Measurements from ENCODE around the gene UBXN4. TPM values are rescaled to one million over a fixed set of nuclear protein-coding genes. Genes with fewer than 3 reads are reported as not detected.
"Not testable (repeated sequence)": the region's sequence is repeated elsewhere in the genome, so short reads cannot be mapped to it uniquely, and the experiment has no call there.

Gene UBXN4
- total RNA-seq, 2 experiments from 2014 or later, result 90.5 to 105 TPM

DNA sequence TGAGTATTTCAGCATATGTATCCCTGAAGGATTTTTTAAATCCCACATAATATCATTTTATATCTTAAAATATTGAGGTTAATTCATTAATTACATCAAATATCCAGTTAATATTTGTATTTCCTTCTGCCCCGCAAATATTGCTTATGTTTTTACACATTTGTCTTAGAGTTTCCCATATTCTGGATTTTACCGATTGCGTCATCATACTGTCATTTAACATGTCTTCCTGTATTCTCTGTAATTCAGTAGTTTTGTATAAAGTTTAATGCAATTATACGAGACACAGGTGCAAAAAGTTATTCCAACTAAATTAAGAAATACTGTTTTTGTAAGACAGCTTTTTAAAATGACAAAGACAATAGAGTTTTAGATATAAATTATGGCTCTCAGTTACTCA lies 33.5 kb upstream of the UBXN4 start:
- no peak for DNase-seq

DNA sequence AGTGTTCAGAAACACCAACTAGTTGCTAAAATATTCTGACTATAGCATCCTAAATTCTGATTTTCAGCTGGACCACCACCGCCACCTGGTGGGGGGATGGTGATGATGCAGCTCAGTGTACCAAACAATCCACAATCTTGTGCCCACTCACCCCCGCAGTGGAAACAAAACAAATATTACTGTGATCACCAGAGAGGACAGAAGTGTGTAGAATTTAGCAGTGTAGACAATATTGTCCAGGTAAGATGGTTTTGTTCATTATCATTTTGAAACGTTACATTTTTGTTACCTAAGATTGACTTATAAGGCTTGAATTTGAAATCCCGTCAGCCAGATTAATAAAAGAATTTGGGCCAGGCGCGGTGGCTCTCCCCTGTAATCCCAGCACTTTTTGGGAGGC lies 31.7 kb upstream of the UBXN4 start:
- H3K9me3 Mint-ChIP-seq, result no peaks in the 10 kb centered on the region
- POLR2A ChIA-PET, result interaction anchor here (0.6 to 1.8 kb wide), 2 partner anchors 179 to 1249 kb away, joined by 3 to 6 read pairs; partner anchors contain the start of genes R3HDM1 and ZRANB3
- intact Hi-C loops (cut with micrococcal nuclease), result loop anchor here (2.0 to 5.0 kb wide), 3 partner anchors 51 to 708 kb away; no protein-coding TSS in a partner anchor
- peaks cover 2% of the 10 kb centered on the region for H3K4me1 Mint-ChIP-seq (ENCODE audit: low read depth)
- CTCF ChIA-PET, result interaction anchor here (0.6 to 5.6 kb wide), 57 partner anchors 8 to 722 kb away, joined by 3 to 79 read pairs (median 4); no protein-coding TSS in a partner anchor
- TF ChIP-seq, protein P1, sequence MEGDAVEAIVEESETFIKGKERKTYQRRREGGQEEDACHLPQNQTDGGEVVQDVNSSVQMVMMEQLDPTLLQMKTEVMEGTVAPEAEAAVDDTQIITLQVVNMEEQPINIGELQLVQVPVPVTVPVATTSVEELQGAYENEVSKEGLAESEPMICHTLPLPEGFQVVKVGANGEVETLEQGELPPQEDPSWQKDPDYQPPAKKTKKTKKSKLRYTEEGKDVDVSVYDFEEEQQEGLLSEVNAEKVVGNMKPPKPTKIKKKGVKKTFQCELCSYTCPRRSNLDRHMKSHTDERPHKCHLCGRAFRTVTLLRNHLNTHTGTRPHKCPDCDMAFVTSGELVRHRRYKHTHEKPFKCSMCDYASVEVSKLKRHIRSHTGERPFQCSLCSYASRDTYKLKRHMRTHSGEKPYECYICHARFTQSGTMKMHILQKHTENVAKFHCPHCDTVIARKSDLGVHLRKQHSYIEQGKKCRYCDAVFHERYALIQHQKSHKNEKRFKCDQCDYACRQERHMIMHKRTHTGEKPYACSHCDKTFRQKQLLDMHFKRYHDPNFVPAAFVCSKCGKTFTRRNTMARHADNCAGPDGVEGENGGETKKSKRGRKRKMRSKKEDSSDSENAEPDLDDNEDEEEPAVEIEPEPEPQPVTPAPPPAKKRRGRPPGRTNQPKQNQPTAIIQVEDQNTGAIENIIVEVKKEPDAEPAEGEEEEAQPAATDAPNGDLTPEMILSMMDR (IDR thresholded peaks at IDR 0.05), result peak; percentile 97
- ATAC-seq, result peak; percentile 89
- DNase-seq, result peak; percentile 83
- H3K27ac Mint-ChIP-seq, result no peak overlapping the region
- no peak overlapping the region for H3K4me3 Mint-ChIP-seq
- peaks cover 9% of the 10 kb centered on the region for H3K36me3 Mint-ChIP-seq (ENCODE audit: low read depth)
- H3K27me3 Mint-ChIP-seq, result no peaks in the 10 kb centered on the region

More for the DNA sequence above, 33.5 kb upstream of the UBXN4 start:
- ChIA-PET CTCF (interaction anchor here (0.6 to 5.6 kb wide), 4 partner anchors 18 to 703 kb away, joined by 3 to 79 read pairs (median 12); no protein-coding TSS in a partner anchor), POLR2A (no interaction called here)
- H3K4me3 Mint-ChIP-seq, result no peak overlapping the region
- peaks cover 2% of the 10 kb centered on the region for H3K4me1 Mint-ChIP-seq (ENCODE audit: low read depth)
- no peak for ATAC-seq
- H3K36me3 Mint-ChIP-seq (ENCODE audit: low read depth), result peaks cover 9% of the 10 kb centered on the region
- TF ChIP-seq, protein P1 (IDR thresholded peaks at IDR 0.05), result no peak
- intact Hi-C loops (cut with micrococcal nuclease), result loop anchor here (5.0 kb wide), 1 partner anchor 706 kb away; no protein-coding TSS in a partner anchor
- no peaks in the 10 kb centered on the region for H3K9me3 Mint-ChIP-seq
- no peaks in the 10 kb centered on the region for H3K27me3 Mint-ChIP-seq
- H3K27ac Mint-ChIP-seq, result no peak overlapping the region

- ATAC-seq; CTCF ChIA-PET; DNase-seq; H3K9me3 Mint-ChIP-seq; H3K27ac Mint-ChIP-seq; H3K36me3 Mint-ChIP-seq (ENCODE audit: low read depth); H3K27me3 Mint-ChIP-seq; POLR2A ChIA-PET; H3K4me1 Mint-ChIP-seq (ENCODE audit: low read depth); intact Hi-C loops (cut with micrococcal nuclease); H3K4me3 Mint-ChIP-seq: not testable (repeated sequence)
Measured at GRCh38 chr2:135715086-135715485, 26.6 kb upstream of the UBXN4 start.

DNA sequence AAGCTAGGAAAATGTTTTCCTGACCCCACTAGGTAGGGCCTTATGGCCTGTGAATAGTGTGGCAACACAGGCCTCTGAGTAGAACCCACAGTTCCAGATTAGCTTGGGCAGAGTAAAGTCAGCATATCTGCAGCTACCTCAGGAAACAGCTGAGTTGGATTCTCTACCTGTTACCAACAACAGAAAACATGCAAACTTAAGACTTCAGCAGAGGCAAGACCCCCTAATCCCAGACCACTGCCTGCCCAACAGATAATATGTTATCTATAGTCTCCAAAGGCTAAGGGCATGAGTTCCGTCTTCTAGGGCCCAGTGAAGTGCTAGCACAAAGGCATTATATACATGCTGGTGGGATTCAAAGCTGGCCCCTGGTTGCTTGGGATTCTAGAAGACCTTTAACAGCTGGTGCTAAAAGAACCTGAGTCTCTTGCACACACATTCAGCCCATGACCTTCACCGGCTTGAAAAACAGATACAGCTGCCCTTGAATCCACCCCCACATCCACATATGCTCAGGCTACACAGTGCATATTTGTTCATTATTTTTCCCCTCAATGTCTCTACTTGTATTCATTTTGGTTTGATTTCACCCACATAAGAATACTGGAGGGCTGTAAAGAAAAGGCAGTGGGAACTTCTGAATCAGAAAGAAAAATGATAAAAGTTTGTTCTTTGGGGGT lies 13.5 kb upstream of the UBXN4 start:
- intact Hi-C loops (cut with micrococcal nuclease), result no loop called here
- ATAC-seq (no peak), DNase-seq (no peak)
- TF ChIP-seq, protein P1 (IDR thresholded peaks at IDR 0.05), result no peak
- Mint-ChIP-seq H3K4me1 (ENCODE audit: low read depth) (peaks cover 13% of the 10 kb centered on the region), H3K27ac (no peak overlapping the region), H3K27me3 (no peaks in the 10 kb centered on the region), H3K4me3 (no peak overlapping the region), H3K9me3 (no peaks in the 10 kb centered on the region), H3K36me3 (ENCODE audit: low read depth) (peaks cover 14% of the 10 kb centered on the region)
- ChIA-PET CTCF (interaction anchor here (1.2 to 1.8 kb wide), 3 partner anchors 13 to 143 kb away, joined by 3 to 13 read pairs (median 9); partner anchors contain the start of gene UBXN4), POLR2A (no interaction called here)

GRCh38 chr2:135732561-135732960 lies 9.1 kb upstream of the UBXN4 start:
- no peaks in the 10 kb centered on the region for H3K27me3 Mint-ChIP-seq
- CTCF ChIA-PET, result interaction anchor here (1.0 kb wide), 1 partner anchor 23 kb away, joined by 3 read pairs; no protein-coding TSS in a partner anchor
- peak; percentile 14 for DNase-seq
- peak overlapping the region; percentile 50 for H3K27ac Mint-ChIP-seq
- peaks cover 20% of the 10 kb centered on the region for H3K4me1 Mint-ChIP-seq (ENCODE audit: low read depth)
- H3K36me3 Mint-ChIP-seq (ENCODE audit: low read depth), result no peaks in the 10 kb centered on the region
- no peaks in the 10 kb centered on the region for H3K9me3 Mint-ChIP-seq
- ATAC-seq, result peak; percentile 77
- TF ChIP-seq, protein P1 (IDR thresholded peaks at IDR 0.05), result no peak
- intact Hi-C loops (cut with micrococcal nuclease), result no loop called here
- no peak overlapping the region for H3K4me3 Mint-ChIP-seq
- POLR2A ChIA-PET, result no interaction called here
